HG03442 (cell line): Measurements from ENCODE around the gene DGUOK.
"Not testable (repeated sequence)": the region's sequence is repeated elsewhere in the genome, so short reads cannot be mapped to it uniquely, and the experiment has no call there.

Experiments
- ATAC-seq: cut with Tn5 transposase; IDR thresholded peaks from one replicate; pipeline ENCODE4 v1.9.1; 2021; ENCODE audit warnings: mild to moderate bottlenecking, moderate library complexity; ENCODE audit not compliant: unreplicated experiment

The DGUOK gene

GRCh38 chr2:73926493-73927327 lies at the start of gene DGUOK:
Gene DGUOK (plus strand): TSS chr2:73926880. CDS start chr2:73926911, 31 bp downstream.
- ATAC-seq: peak; percentile 99

- peak; percentile 58 for ATAC-seq
Observed at GRCh38 chr2:73877071-73877802, 49.4 kb upstream of the DGUOK start.

DNA sequence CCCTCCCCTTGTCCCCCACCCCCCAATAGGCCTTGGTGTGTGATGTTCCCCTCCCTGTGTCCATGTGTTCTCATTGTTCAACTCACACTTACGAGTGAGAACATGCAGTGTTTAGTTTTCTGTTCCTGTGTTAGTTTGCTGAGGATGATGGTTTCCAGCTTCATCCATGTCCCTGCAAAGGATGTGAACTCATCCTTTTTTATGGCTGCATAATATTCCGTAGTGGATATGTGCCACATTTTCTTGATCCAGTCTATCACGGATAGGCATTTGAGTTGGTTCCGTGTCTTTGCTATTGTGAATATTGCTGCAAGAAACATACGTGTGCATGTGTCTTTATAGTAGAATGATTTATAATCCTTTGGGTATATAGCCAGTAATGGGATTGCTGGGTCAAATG lies 48.7 kb upstream of the DGUOK start:
- ATAC-seq: not testable (repeated sequence)

DNA sequence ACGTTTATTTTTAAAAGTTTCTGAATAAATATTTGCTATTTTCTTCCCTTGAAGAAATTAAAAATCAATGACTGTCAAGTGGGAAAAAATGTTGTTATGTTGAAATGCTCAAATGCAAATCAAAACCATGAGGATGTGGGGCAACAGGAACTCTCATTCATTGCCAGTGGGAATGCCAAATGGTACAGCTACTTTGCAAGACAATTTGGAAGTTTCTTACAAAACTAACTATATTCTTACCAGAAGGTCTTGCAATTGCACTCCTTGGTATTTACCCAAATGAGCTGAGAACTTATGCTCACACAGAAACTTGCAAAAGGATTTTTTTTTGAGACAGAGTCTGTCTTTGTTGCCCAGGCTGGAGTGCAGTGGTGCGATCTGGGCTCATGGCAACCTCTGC lies 41.3 kb upstream of the DGUOK start:
- no peak for ATAC-seq

GRCh38 chr2:73886357-73886756 lies 40.3 kb upstream of the DGUOK start:
- no peak for ATAC-seq

DNA sequence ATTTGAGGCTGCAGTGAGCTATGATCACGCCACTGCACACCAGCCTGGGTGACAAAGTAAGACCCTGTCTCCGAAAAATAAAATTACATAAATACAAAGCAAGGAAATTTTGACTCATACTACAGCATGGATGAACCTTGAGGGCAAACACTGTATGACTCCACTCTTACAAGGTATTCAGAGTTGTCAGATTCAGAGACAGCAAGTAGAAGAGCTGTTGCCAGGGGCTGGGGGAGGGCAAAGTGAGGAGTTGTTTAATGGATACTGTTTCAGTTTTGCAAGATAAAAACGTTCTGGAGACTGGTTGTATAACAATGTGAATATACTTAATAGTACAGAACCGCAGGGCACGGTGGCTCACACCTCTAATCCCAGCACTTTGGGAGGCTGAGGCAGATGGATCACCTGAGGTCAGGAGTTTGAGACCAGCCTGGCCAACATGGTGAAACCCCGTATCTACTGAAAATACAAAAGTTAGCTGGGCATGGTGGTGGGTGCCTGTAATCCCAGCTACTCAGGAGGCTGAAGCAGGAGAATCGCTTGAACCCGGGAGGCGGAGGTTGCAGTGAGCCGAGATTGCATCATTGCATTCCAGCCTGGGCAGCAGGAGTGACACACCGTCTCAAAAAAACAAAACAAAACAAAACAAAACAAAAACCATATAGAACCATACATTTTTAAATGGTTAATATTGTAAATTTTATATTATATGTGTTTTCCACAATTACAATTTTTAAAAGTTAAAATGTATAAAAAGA lies 38.9 kb upstream of the DGUOK start:
- not testable (repeated sequence) for ATAC-seq

DNA sequence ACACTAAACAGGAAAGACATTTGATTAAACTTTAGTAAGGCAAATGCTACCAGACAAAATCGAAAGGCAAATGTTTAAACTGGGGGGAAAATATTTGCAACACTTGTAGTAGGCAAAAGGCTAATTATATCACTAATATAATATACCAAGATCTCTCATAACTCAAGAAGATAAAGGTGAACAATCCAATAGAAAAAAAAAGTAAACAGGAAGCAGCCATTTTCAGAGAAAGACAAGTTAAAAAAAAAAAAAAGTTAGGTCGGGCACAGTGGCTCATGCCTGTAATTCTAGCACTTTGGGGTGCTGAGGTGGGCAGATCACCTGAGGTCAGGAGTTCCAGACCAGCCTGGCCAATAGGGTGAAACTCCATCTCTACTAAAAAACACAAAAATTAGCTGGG lies 38.3 kb upstream of the DGUOK start:
- no peak for ATAC-seq

GRCh38 chr2:73889206-73889605 lies 37.5 kb upstream of the DGUOK start:
- no peak for ATAC-seq

- no peak for ATAC-seq
Observed at GRCh38 chr2:73890301-73891092, 36.2 kb upstream of the DGUOK start.

- no peak for ATAC-seq
Observed at GRCh38 chr2:73891276-73891901, 35.3 kb upstream of the DGUOK start.

GRCh38 chr2:73892631-73893329 lies 33.9 kb upstream of the DGUOK start, which contains the start of gene ACTG2:
Gene ACTG2 (plus strand): TSS chr2:73893008. CDS start chr2:73901312, 8,304 bp downstream.
- no peak for ATAC-seq

DNA sequence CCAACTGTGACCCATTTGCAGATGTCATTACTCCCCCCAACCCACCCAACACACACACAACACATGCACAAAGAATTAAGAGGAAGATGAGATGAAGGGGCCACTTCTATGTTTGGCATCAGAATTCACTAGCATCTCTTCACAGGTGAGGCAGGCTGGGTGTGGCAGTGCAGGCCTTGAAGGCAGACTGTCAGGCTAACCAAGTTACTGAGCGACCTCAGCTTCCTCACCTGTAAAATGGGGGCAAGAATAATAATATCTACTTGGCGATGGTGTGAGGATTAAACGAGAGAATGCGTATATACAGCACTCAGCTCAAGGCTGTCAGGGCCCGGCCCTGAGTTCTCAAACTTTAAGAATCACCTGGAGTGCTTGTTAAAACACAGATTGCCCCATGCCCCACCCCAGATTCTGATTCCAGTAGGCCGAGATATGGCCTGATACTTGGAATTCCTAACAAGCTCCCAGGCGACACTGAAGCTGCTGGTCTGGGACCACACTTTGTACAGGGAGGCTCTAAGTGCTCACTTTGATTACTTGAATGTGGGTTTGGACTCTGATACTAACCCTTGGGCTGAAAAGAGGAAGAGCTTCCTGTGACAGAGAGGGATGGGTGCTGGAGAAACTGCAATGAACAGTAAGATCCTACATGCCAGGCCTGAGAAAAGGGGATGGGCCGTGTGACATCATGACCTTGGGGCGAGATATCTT lies 32.8 kb upstream of the DGUOK start:
- no peak for ATAC-seq

- no peak for ATAC-seq
Observed at GRCh38 chr2:73894475-73894850, 32.2 kb upstream of the DGUOK start.

DNA sequence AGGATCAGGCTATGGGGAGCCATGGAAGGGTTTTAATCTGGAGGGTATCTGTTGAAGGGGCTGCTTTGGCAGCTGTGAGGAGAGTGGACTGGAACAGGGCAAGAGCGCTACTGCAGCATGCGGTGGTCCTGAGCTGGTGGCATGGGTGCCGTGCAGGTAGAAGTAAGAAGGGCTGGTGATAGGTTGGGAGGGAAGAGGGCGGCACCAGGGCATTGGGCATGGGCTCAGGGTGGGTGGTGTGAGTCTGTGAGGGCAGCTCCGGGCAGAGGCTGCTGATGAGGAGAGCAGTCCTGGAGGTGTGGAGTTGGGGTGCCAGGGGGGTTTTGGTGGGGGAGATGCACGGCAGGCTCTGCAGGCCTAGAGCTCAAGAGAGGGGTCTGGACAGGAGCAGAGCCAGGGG lies 31.8 kb upstream of the DGUOK start:
- ATAC-seq: no peak

- no peak for ATAC-seq
Observed at GRCh38 chr2:73895473-73895872, 31.2 kb upstream of the DGUOK start.

DNA sequence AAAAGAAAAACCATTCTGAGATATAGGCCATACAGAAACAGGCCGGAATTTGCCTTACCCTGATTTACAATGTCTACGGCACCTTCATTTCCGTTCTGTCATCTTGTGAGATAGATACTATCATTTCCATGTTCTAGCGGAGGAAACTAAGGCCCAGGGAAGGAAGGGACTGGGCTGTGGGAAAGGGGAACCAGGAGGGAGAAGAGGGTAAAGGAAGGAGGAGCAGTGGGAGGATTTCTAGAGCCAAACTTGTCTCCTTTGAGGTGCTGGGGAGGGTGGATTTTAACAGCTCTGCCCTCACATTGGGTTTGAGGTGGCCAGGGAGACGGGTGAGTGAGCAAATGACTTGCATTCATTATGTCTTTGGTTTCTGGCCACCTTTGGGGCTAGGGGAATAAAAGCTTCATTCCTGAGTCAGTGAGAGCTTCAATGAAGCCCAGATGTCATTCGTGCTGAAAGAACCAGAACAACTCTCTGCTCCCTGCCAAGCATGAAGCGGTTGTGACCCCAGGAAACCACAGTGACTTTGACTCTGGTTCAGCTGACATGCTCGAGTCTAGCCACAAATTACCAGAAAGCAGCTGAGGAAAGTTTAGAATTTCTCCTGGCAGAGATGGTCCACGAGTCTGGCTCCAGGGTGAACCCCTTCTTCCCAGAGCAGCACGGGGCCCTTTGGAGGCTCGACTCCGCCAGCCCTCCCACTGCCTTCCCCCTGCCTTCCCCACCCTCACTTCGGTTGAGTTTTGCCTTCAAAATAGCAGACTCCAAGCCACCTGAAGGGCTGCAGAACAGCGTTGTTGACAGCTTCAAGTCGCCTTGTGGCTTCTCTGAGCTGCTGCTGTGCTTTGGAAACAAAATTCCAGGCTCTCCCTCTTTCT lies 30.1 kb upstream of the DGUOK start:
- ATAC-seq: peak; percentile 55

GRCh38 chr2:73897240-73897583 lies 29.5 kb upstream of the DGUOK start:
- no peak for ATAC-seq

GRCh38 chr2:73897934-73898333 lies 28.7 kb upstream of the DGUOK start:
- ATAC-seq: no peak
